A673 (cell line): Measurements from ENCODE around the gene MAST4.

Experiments used
- EZH2 ChIP-seq: fragments of 200-600 bp; sonication (generic); IDR thresholded peaks from 2 replicates; pipeline ENCODE4 v1.6.1; 2017; ENCODE audit warnings: borderline replicate concordance, low read depth, mild to moderate bottlenecking, mixed read lengths, antibody characterized with exemption, low read length; ENCODE audit not compliant: poor library complexity, severe bottlenecking
- TF ChIP-seq, protein P1 (sequence below): fragments of 300-800, 200-600 bp; sonication (generic); conservative IDR thresholded peaks from 2 replicates; pipeline ENCODE4 v1.5.1; 2017; ENCODE audit warnings: low read depth, mild to moderate bottlenecking, antibody characterized with exemption, low read length, moderate library complexity, mixed read lengths

DNA sequence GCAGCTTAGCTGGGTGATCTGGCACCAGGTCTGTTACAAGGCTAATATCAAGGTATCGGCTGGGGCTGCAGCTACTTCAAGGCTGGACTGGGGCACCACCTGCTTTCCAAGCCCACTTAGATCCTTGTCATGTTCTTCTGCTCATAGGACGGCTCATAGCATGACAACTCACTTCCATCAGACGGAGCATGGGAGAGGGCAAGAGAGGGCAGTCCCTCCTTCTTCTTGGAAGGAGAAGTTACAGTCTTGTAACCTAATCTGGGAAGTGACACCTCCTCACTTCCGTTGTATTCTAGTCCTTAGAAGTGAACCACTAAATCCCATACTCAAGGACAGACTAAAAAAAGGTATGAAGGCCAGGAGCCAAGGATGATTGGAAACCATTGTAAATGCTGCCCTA is 258.2 kb downstream of the MAST4 start:
- TF ChIP-seq, protein P1, sequence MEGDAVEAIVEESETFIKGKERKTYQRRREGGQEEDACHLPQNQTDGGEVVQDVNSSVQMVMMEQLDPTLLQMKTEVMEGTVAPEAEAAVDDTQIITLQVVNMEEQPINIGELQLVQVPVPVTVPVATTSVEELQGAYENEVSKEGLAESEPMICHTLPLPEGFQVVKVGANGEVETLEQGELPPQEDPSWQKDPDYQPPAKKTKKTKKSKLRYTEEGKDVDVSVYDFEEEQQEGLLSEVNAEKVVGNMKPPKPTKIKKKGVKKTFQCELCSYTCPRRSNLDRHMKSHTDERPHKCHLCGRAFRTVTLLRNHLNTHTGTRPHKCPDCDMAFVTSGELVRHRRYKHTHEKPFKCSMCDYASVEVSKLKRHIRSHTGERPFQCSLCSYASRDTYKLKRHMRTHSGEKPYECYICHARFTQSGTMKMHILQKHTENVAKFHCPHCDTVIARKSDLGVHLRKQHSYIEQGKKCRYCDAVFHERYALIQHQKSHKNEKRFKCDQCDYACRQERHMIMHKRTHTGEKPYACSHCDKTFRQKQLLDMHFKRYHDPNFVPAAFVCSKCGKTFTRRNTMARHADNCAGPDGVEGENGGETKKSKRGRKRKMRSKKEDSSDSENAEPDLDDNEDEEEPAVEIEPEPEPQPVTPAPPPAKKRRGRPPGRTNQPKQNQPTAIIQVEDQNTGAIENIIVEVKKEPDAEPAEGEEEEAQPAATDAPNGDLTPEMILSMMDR, result no peak
- no peak for TF ChIP-seq EZH2
